ENCODE results near the gene POU2AF1. TPM values are rescaled to one million over a fixed set of nuclear protein-coding genes. Genes with fewer than 3 reads are reported as not detected.

The POU2AF1 gene
- total RNA-seq, 1 donor from 2014 or later = 155 TPM

DNA sequence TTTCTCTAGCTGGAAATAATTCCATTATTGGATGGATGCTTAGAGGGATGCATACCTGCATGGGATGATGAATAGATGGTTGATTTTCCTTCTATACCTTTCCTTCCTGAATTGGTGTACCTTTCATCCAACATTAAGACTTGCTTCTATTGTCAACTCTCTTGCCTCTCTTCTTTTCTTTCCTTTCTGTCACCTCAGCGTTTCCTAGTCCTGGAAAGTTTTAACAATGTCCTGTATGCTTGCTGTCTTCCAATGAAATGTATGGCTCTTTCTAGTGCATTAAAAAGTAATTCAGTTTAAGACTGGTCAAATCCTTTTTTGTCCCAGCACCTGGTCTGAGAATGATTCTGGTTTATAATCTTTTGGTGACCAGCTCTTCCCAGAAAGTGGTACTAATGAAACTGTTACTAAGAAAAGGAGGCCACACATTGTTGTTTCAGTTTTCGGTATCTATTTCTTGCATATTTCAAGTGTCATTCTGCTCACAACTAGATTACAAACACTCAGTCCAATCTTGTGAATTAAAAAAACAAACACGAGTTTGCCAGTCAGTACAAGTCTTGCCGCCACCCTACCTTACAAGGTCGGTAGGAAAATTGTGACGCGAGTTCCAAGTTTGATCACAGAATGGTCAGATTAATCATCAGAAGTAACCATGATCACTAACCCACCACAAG, 8.0 kb downstream of the POU2AF1 start:
- CTCF ChIA-PET = interaction anchor here (1.2 to 1.6 kb wide), 3 partner anchors 45 to 52 kb away, joined by 3 to 5 read pairs (median 4); no protein-coding TSS in a partner anchor
- POLR2A ChIA-PET = interaction anchor here (1.9 to 14.9 kb wide), 3 partner anchors 7 to 47 kb away, joined by 7 to 581 read pairs (median 100); partner anchors contain the start of gene POU2AF1
- peak overlapping the region; percentile 98 for H3K27ac Mint-ChIP-seq
- peak overlapping the region; percentile 42 for H3K4me3 Mint-ChIP-seq
- H3K9me3 Mint-ChIP-seq = no peaks in the 10 kb centered on the region
- peaks cover 71% of the 10 kb centered on the region for H3K36me3 Mint-ChIP-seq (ENCODE audit: low read depth)
- intact Hi-C loops (cut with micrococcal nuclease) = no loop called here
- no peak for DNase-seq
- H3K4me1 Mint-ChIP-seq = peaks cover 25% of the 10 kb centered on the region
- no peak for ATAC-seq (ENCODE audit: low read depth)
- no peak for TF ChIP-seq CTCF (IDR thresholded peaks at IDR 0.05)
- no peaks in the 10 kb centered on the region for H3K27me3 Mint-ChIP-seq

- Mint-ChIP-seq H3K9me3 (no peaks in the 10 kb centered on the region), H3K4me3 (no peak overlapping the region), H3K4me1 (peaks cover 18% of the 10 kb centered on the region), H3K27ac (peak overlapping the region; percentile 98), H3K36me3 (ENCODE audit: low read depth) (peaks cover 75% of the 10 kb centered on the region), H3K27me3 (no peaks in the 10 kb centered on the region)
- ChIA-PET CTCF (interaction anchor here (1.0 to 1.5 kb wide), 5 partner anchors 9 to 53 kb away, joined by 3 to 4 read pairs (median 4); partner anchors contain the start of gene POU2AF1), POLR2A (interaction anchor here (1.9 to 14.9 kb wide), 3 partner anchors 8 to 48 kb away, joined by 7 to 581 read pairs (median 100); partner anchors contain the start of gene POU2AF1)
- intact Hi-C loops (cut with micrococcal nuclease) = no loop called here
- no peak for ATAC-seq (ENCODE audit: low read depth)
- no peak for TF ChIP-seq CTCF (IDR thresholded peaks at IDR 0.05)
- DNase-seq = no peak
Measured at GRCh38 chr11:111370270-111370901, 8.7 kb downstream of the POU2AF1 start.

DNA sequence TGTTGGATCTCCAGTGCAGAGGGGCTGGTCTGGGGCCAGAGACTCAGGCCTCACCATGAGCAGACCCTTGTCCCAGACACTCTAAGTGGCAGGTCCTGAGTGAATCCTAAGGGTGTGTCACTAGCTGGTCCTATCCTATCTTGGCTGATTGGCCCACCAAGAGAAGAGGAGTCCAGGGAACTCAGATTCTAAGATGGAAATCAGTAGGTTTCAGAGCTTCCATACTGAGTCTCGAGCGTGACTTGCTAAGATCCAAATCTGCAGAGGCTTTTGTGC, 10.9 kb downstream of the POU2AF1 start:
- DNase-seq = no peak
- peaks cover 81% of the 10 kb centered on the region for H3K36me3 Mint-ChIP-seq (ENCODE audit: low read depth)
- no peaks in the 10 kb centered on the region for H3K27me3 Mint-ChIP-seq
- H3K27ac Mint-ChIP-seq = peak overlapping the region; percentile 98
- no peak for TF ChIP-seq CTCF (IDR thresholded peaks at IDR 0.05)
- H3K9me3 Mint-ChIP-seq = no peaks in the 10 kb centered on the region
- H3K4me1 Mint-ChIP-seq = no peaks in the 10 kb centered on the region
- no peak for ATAC-seq (ENCODE audit: low read depth)
- ChIA-PET CTCF (interaction anchor here (1.2 to 3.8 kb wide), 5 partner anchors 9 to 85 kb away, joined by 4 to 15 read pairs (median 5); no protein-coding TSS in a partner anchor), POLR2A (interaction anchor here (0.6 to 14.9 kb wide), 13 partner anchors 10 to 1063 kb away, joined by 3 to 581 read pairs (median 5); partner anchors contain the start of gene POU2AF1)
- peak overlapping the region; percentile 67 for H3K4me3 Mint-ChIP-seq
- intact Hi-C loops (cut with micrococcal nuclease) = loop anchor here (1.0 kb wide), 1 partner anchor 10 kb away; no protein-coding TSS in a partner anchor

GRCh38 chr11:111367411-111368284, 11.4 kb downstream of the POU2AF1 start:
- peak; percentile 51 for ATAC-seq (ENCODE audit: low read depth)
- ChIA-PET CTCF (interaction anchor here (1.2 to 3.8 kb wide), 5 partner anchors 8 to 85 kb away, joined by 4 to 15 read pairs (median 5); no protein-coding TSS in a partner anchor), POLR2A (interaction anchor here (0.6 to 14.9 kb wide), 13 partner anchors 10 to 1062 kb away, joined by 3 to 581 read pairs (median 5); partner anchors contain the start of gene POU2AF1)
- Mint-ChIP-seq H3K4me3 (peak overlapping the region; percentile 67), H3K36me3 (ENCODE audit: low read depth) (peaks cover 81% of the 10 kb centered on the region), H3K27ac (peak overlapping the region; percentile 98), H3K27me3 (no peaks in the 10 kb centered on the region), H3K4me1 (no peaks in the 10 kb centered on the region), H3K9me3 (no peaks in the 10 kb centered on the region)
- intact Hi-C loops (cut with micrococcal nuclease) = loop anchor here (1.0 kb wide), 1 partner anchor 11 kb away; no protein-coding TSS in a partner anchor
- no peak for TF ChIP-seq CTCF (IDR thresholded peaks at IDR 0.05)
- no peak for DNase-seq

All from activated B cell treated with CpG ODN at 0.5 μM for 24 hours (primary cell).